HepG2 (cell line): ENCODE measurements around the gene PPP3CB. TPM values are rescaled to one million over a fixed set of nuclear protein-coding genes. Genes with fewer than 3 reads are reported as not detected.

Experiments used
- AKAP8 ChIP-seq: sonication (generic); formaldehyde crosslinking; IDR thresholded peaks from 2 replicates; pipeline ENCODE4 v1.5.1; 2020; ENCODE audit warnings: mild to moderate bottlenecking, missing genetic modification reagents
- CHD2 ChIP-seq: IDR thresholded peaks from 2 replicates; pipeline ENCODE4 v1.6.1; 2011; ENCODE audit warnings: low read depth, low read length, improper control_type of control experiment
- HNRNPL ChIP-seq: fragments of 200-400 bp; formaldehyde crosslinking; IDR thresholded peaks from 2 replicates; pipeline ENCODE4 v1.6.1; 2017; ENCODE audit warnings: mild to moderate bottlenecking, low read depth, low read length
- IKZF4 ChIP-seq: sonication (generic); formaldehyde crosslinking; IDR thresholded peaks from 2 replicates; pipeline ENCODE4 v1.5.1; 2020; ENCODE audit warnings: borderline replicate concordance, mild to moderate bottlenecking, low read depth, missing genetic modification reagents; ENCODE audit errors: not compliant biosample characterization
- IRX3 ChIP-seq: sonication (generic); formaldehyde crosslinking; IDR thresholded peaks from 2 replicates; pipeline ENCODE4 v1.8.1; 2023; ENCODE audit warnings: mild to moderate bottlenecking, low read depth, missing genetic modification reagents, borderline replicate concordance
- MXI1 ChIP-seq: IDR thresholded peaks from 3 replicates; pipeline ENCODE4 v1.6.1; 2012; ENCODE audit warnings: low read depth, low read length, inconsistent platforms, borderline replicate concordance
- MZF1 ChIP-seq: sonication (generic); formaldehyde crosslinking; IDR thresholded peaks from 2 replicates; pipeline ENCODE4 v1.8.1; 2023; ENCODE audit warnings: mild to moderate bottlenecking, missing genetic modification reagents, borderline replicate concordance
- NFE2L1 ChIP-seq: sonication (generic); formaldehyde crosslinking; IDR thresholded peaks from 2 replicates; pipeline ENCODE4 v1.4.0; 2020; ENCODE audit warnings: missing genetic modification reagents, mild to moderate bottlenecking, borderline replicate concordance
- NFRKB ChIP-seq: fragments of 450-650 bp; IDR thresholded peaks from 2 replicates; pipeline ENCODE4 v1.6.1; 2017
- PHF8 ChIP-seq: sonication (generic); formaldehyde crosslinking; IDR thresholded peaks from 2 replicates; pipeline ENCODE4 v1.5.0; 2020; ENCODE audit warnings: missing genetic modification reagents
- POLR2AphosphoS5 ChIP-seq: IDR thresholded peaks from 2 replicates; pipeline ENCODE4 v1.6.1; 2012; ENCODE audit warnings: low read depth, low read length
- RCOR2 ChIP-seq: IDR thresholded peaks from 2 replicates; pipeline ENCODE4 v1.6.1; 2016; ENCODE audit warnings: missing biosample characterization, missing genetic modification reagents
- SOX5 ChIP-seq: IDR thresholded peaks from 2 replicates; pipeline ENCODE4 v1.6.1; 2016; ENCODE audit warnings: borderline replicate concordance
- TAF15 ChIP-seq: fragments of 200-400 bp; formaldehyde crosslinking; IDR thresholded peaks from one replicate; pipeline ENCODE4 v1.6.1; 2018; ENCODE audit warnings: mild to moderate bottlenecking, low read depth, low read length; ENCODE audit not compliant: poor library complexity, severe bottlenecking
- ZBTB20 ChIP-seq: sonication (generic); formaldehyde crosslinking; IDR thresholded peaks from 2 replicates; pipeline ENCODE4 v1.8.1; 2023; ENCODE audit warnings: missing genetic modification reagents, low read depth, mild to moderate bottlenecking, borderline replicate concordance
- ZNF143 ChIP-seq: sonication (generic); formaldehyde crosslinking; IDR thresholded peaks from 2 replicates; pipeline ENCODE4 v1.4.0; 2020; ENCODE audit warnings: missing genetic modification reagents
- ZNF383 ChIP-seq: sonication (generic); formaldehyde crosslinking; IDR thresholded peaks from 2 replicates; pipeline ENCODE4 v1.4.0; 2020; ENCODE audit warnings: missing genetic modification reagents, mild to moderate bottlenecking, borderline replicate concordance
- ZNF484 ChIP-seq: sonication (generic); formaldehyde crosslinking; IDR thresholded peaks from 2 replicates; pipeline ENCODE4 v1.5.1; 2020; ENCODE audit warnings: mild to moderate bottlenecking, low read depth, missing genetic modification reagents, borderline replicate concordance
- ZNF615 ChIP-seq: sonication (generic); formaldehyde crosslinking; IDR thresholded peaks from 2 replicates; pipeline ENCODE4 v1.5.0; 2020; ENCODE audit warnings: mild to moderate bottlenecking, missing genetic modification reagents, borderline replicate concordance
- polyA plus RNA-seq, 8 experiments: library from polyadenylated mRNA; depleted of rRNA in 3 of 8; stranded (reverse) in 7 of 8; unstranded in 1 of 8; fragments of >200 nt; fragmentation: Illumina TruSeq in 4 of 8; extraction: Trizol in 4 of 8; gene quantifications; 2 replicates each; pipeline versions ENCODE4 v1.2.1 to v1.2.3, GENCODE V29; 2011 to 2016; ENCODE audit warnings: low read depth in 4 of 8, missing spikeins in 1 of 8, mixed read lengths in 1 of 8; ENCODE audit not compliant: insufficient read depth in 1 of 8
- total RNA-seq, 5 experiments: library from RNA; depleted of rRNA; stranded (reverse); fragments of >200 nt; fragmentation: Illumina TruSeq; extraction: Trizol; gene quantifications; 2 replicates each; pipeline ENCODE4 v1.2.3, GENCODE V29; 2016; ENCODE audit warnings: low read depth in 1 of 5
- TF ChIP-seq, protein P1 (sequence below): sonication (generic); IDR thresholded peaks from 2 replicates; pipeline ENCODE4 v1.6.1; 2016; ENCODE audit warnings: low read depth, borderline replicate concordance
- TF ChIP-seq, protein P2 (sequence below): sonication (generic); formaldehyde crosslinking; IDR thresholded peaks from 2 replicates; pipeline ENCODE4 v1.4.0; 2020; ENCODE audit warnings: missing genetic modification reagents
- TF ChIP-seq, protein P3 (sequence below): sonication (generic); formaldehyde crosslinking; IDR thresholded peaks from 2 replicates; pipeline ENCODE4 v1.4.0; 2020; ENCODE audit warnings: mild to moderate bottlenecking, missing genetic modification reagents
- TF ChIP-seq, protein P4 (sequence below): IDR thresholded peaks from 2 replicates; pipeline ENCODE4 v1.4.0; 2020; ENCODE audit warnings: mild to moderate bottlenecking, missing genetic modification reagents

Gene PPP3CB
- total and polyA plus RNA-seq, 2 of the 13 experiments (the other 11 are each of a cell fraction or from before 2014, with no cell fraction given): 8.7 to 11.4 TPM

DNA sequence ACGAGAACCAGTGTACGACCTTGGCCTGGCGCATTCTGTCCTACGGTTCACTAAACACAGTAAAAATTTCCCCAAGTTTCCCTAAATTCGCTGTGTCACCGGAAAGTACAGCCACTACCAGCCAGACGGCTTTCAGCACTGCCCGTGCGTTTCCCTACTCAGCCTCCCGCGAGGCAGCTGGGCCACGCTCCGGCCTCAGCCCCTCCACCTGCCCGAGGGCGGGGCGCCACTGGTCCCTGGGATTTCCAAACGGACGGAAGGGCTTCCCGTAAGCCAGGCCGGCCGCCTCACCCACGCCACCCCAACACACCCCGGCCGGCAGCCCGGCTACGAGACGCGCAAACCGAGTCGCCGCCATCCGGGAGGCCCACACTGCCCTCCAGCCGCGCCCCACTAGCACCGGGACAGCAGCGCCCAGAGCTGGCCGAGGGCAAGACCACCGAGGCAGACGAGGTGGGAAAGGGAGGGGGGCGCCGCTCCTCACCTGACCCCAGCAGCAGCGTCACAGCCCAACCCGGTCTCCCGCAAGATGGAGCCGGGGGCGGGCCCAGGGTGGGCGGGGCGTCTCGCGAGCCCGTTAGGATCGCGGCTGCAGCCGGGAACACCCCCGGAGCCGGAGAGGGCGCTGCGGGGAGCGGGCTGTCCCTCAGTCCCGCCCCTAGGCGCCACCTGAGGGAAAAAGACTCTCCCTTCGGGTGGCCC lies 82.1 kb downstream of the PPP3CB start, which contains the start of gene ANXA7 (continued):
- TF ChIP-seq ZNF484 (CRISPR knock-in tag) (no peak; the same call in 1 of the 2 replicates), ZNF615 (CRISPR knock-in tag) (no peak), ZBTB20 (CRISPR knock-in tag) (0 out of 2 replicates have a peak, but pooled peaks have one; percentile 19), IRX3 (CRISPR knock-in tag) (0 out of 2 replicates have a peak, but pooled peaks have one; percentile 54), MXI1 (peak; percentile 61; the same call in 1 of the 3 replicates), NFE2L1 (CRISPR knock-in tag) (peak; percentile 86; the same call in 1 of the 2 replicates), NFRKB (no peak), PHF8 (CRISPR knock-in tag) (peak; percentile 99), AKAP8 (CRISPR knock-in tag) (no peak), SOX5 (CRISPR knock-in tag) (peak; percentile 50; the same call in 1 of the 2 replicates), POLR2AphosphoS5 (peak; percentile 71), HNRNPL (no peak), ZNF143 (CRISPR knock-in tag) (0 out of 2 replicates have a peak, but pooled peaks have one; percentile 10), IKZF4 (CRISPR knock-in tag) (peak; percentile 62), TAF15 (no peak), CHD2 (peak; percentile 90), ZNF383 (CRISPR knock-in tag) (peak; percentile 87; the same call in 1 of the 2 replicates), MZF1 (CRISPR knock-in tag) (no peak), RCOR2 (CRISPR knock-in tag) (no peak)
- TF ChIP-seq, protein P1, sequence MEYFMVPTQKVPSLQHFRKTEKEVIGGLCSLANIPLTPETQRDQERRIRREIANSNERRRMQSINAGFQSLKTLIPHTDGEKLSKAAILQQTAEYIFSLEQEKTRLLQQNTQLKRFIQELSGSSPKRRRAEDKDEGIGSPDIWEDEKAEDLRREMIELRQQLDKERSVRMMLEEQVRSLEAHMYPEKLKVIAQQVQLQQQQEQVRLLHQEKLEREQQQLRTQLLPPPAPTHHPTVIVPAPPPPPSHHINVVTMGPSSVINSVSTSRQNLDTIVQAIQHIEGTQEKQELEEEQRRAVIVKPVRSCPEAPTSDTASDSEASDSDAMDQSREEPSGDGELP: peak; percentile 49
- TF ChIP-seq, protein P2, sequence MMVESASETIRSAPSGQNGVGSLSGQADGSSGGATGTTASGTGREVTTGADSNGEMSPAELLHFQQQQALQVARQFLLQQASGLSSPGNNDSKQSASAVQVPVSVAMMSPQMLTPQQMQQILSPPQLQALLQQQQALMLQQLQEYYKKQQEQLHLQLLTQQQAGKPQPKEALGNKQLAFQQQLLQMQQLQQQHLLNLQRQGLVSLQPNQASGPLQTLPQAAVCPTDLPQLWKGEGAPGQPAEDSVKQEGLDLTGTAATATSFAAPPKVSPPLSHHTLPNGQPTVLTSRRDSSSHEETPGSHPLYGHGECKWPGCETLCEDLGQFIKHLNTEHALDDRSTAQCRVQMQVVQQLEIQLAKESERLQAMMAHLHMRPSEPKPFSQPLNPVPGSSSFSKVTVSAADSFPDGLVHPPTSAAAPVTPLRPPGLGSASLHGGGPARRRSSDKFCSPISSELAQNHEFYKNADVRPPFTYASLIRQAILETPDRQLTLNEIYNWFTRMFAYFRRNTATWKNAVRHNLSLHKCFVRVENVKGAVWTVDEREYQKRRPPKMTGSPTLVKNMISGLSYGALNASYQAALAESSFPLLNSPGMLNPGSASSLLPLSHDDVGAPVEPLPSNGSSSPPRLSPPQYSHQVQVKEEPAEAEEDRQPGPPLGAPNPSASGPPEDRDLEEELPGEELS (CRISPR knock-in tag): no peak
- TF ChIP-seq, protein P3, sequence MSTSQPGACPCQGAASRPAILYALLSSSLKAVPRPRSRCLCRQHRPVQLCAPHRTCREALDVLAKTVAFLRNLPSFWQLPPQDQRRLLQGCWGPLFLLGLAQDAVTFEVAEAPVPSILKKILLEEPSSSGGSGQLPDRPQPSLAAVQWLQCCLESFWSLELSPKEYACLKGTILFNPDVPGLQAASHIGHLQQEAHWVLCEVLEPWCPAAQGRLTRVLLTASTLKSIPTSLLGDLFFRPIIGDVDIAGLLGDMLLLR (CRISPR knock-in tag): peak; percentile 50; the same call in 1 of the 2 replicates
- TF ChIP-seq, protein P4, sequence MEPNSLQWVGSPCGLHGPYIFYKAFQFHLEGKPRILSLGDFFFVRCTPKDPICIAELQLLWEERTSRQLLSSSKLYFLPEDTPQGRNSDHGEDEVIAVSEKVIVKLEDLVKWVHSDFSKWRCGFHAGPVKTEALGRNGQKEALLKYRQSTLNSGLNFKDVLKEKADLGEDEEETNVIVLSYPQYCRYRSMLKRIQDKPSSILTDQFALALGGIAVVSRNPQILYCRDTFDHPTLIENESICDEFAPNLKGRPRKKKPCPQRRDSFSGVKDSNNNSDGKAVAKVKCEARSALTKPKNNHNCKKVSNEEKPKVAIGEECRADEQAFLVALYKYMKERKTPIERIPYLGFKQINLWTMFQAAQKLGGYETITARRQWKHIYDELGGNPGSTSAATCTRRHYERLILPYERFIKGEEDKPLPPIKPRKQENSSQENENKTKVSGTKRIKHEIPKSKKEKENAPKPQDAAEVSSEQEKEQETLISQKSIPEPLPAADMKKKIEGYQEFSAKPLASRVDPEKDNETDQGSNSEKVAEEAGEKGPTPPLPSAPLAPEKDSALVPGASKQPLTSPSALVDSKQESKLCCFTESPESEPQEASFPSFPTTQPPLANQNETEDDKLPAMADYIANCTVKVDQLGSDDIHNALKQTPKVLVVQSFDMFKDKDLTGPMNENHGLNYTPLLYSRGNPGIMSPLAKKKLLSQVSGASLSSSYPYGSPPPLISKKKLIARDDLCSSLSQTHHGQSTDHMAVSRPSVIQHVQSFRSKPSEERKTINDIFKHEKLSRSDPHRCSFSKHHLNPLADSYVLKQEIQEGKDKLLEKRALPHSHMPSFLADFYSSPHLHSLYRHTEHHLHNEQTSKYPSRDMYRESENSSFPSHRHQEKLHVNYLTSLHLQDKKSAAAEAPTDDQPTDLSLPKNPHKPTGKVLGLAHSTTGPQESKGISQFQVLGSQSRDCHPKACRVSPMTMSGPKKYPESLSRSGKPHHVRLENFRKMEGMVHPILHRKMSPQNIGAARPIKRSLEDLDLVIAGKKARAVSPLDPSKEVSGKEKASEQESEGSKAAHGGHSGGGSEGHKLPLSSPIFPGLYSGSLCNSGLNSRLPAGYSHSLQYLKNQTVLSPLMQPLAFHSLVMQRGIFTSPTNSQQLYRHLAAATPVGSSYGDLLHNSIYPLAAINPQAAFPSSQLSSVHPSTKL: 0 out of 2 replicates have a peak, but pooled peaks have one; percentile 49
